HG03280 (cell line): ENCODE measurements around the gene KRT81.
"Not testable (repeated sequence)": the region's sequence is repeated elsewhere in the genome, so short reads cannot be mapped to it uniquely, and the experiment has no call there.

Source experiments
- ATAC-seq: cut with Tn5 transposase; IDR thresholded peaks from one replicate; pipeline ENCODE4 v1.9.1; 2021; ENCODE audit warnings: mild to moderate bottlenecking, moderate library complexity; ENCODE audit not compliant: unreplicated experiment

The KRT81 gene

DNA sequence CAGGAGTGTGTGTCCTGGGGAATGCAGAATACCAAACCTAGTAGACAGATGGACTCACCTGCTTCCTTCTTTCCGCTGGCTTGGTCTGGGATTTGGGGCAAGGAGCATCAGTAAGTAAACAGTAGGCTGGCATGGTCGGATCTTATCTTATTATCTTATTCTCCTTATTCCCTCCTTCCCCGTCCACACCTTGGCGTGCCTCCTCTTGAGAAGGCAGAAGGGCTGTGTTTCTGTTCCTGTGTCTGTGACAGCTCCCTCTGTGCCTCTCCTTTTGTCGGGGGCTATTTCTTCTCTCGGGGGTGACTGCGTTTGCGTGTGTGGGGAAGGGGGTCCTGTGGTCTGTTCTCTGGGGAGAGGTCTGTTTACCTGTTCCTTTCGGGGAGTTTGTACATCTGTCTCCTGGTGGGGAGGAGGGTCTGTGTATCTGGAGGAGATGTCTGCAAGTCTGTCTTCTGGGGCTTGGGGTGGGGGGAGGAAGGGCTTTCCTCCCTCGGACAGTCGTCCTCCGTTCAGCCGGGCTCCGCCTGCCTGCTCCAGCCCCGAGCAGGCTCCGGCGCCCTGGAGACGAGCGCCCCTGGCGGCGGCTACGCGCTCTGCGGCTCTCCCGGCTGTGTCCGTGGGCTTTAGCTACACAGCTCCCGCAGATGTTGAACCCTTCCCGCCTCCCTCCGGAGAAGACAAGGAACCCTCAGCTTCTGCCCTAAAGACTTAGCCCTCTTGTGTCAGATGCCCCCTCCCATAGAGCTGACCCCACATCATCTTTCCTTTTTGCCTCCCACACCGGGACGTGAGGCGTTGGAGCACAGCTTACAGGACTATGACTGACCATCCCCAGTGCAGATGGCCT lies 12.5 kb downstream of the KRT81 start:
- peak; percentile 87 for ATAC-seq

GRCh38 chr12:52277486-52278245 lies 13.7 kb downstream of the KRT81 start:
- no peak for ATAC-seq

DNA sequence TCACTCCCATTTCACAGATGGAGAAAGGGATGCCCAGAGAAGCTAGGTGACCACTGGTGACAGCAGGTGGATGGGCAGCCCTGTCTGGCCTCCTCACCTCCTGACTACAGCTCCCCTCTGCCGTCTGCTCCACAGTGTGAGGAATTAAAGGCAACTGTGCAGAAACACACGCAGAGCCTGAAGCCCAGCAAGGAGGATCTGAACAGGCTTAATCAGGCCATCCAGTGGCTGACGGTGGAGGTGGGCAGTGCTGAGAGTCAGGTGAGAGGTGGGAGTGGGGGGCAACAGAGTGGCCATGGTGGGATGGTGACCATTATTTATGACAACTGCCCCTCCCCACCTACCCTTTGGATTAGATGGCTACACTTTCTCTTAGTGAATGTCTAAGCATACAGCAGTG lies 15.6 kb downstream of the KRT81 start:
- no peak for ATAC-seq

GRCh38 chr12:52274521-52275120 lies 16.7 kb downstream of the KRT81 start, which contains the start of gene KRT86:
KRT86 (plus strand) TSS chr12:52274645; CDS start chr12:52301917, 27,272 bp downstream.
- ATAC-seq: no peak

- ATAC-seq: no peak
Measured at GRCh38 chr12:52271158-52271557, 20.2 kb downstream of the KRT81 start.

DNA sequence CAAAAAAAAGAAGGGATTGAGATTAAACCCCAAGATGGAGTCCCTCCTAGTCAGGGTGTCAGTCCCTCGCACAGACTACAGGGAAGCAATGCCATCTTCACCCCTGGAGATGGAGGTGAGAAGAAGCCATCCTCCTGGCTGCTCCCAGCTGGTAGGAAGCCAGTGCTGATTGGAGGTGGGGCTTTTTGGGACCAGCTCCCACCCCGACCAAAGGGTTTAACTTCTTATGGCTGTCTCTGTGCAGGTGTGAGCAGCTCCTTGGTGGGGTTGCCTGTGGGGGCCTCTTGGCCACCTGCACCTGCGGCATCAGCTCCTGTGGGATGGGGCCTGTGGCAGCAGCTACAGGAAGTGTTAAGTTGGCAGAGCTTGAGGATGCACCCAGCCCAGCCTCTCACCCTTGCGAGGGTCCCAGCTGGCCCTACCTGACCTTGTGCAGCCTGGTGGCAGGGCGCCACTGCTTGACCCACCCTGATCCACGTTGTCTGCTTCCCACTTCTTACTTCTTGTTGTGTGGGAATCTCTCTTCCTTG lies 20.7 kb downstream of the KRT81 start:
- no peak for ATAC-seq

GRCh38 chr12:52268212-52268611 lies 23.1 kb downstream of the KRT81 start:
- ATAC-seq: no peak

- no peak for ATAC-seq
Measured at GRCh38 chr12:52267699-52268098, 23.6 kb downstream of the KRT81 start.

DNA sequence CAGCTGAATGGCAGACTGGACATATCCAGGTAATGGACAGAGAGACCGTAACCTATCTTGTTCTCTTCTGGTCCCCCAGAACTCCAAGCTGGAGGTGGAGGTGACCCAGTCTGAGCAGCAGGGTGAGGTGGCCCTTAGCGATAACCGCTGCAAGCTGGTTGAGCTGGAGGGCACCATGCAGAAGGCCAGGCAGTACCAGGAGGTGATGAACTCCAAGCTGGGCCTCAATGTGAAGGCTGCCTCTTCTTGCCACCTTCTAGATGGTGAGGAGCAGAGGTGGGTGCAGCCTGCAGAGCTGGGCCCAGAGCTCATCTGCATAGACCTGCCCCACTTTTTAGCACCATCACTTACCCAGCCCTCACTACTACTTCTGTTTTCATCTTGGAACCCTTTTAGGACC lies 24.1 kb downstream of the KRT81 start:
- ATAC-seq: no peak

- ATAC-seq: no peak
Measured at GRCh38 chr12:52266514-52266913, 24.8 kb downstream of the KRT81 start.

GRCh38 chr12:52264435-52264825 lies 26.9 kb downstream of the KRT81 start:
- no peak for ATAC-seq

- no peak for ATAC-seq
Measured at GRCh38 chr12:52263761-52264434, 27.4 kb downstream of the KRT81 start.

DNA sequence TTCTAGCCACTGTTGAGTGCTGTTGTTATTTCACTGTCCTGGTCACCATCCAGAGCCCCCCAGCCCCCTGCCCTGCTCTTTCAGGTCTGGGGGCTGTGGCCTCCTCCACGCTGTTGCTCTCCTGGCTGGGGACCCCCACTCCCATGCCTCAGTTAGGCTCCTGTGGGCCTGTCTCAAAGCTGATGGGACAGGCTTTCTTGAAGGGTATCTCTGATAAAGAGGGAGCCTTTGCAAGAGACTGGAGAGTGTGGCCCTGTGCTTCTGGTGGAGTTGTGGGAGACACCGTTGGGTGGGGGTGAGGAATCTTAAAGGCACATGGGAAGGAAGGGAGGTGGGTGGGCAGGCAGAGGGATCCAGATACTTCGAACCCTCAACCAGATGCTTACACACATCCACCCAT lies 29.0 kb downstream of the KRT81 start:
- no peak for ATAC-seq

DNA sequence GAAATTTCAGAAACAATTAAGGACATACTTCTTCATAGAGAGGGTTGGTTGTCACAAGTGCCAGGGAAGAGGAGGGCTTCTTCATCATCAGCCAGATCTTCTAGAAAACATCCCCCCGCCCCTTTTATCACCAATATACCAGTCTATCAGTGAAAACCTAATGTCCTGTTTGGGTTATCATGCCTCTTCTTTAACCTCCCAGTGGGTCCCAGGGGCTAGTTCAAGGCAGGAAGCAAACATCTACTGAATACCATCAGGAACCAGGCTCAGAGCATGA lies 30.2 kb downstream of the KRT81 start:
- no peak for ATAC-seq

DNA sequence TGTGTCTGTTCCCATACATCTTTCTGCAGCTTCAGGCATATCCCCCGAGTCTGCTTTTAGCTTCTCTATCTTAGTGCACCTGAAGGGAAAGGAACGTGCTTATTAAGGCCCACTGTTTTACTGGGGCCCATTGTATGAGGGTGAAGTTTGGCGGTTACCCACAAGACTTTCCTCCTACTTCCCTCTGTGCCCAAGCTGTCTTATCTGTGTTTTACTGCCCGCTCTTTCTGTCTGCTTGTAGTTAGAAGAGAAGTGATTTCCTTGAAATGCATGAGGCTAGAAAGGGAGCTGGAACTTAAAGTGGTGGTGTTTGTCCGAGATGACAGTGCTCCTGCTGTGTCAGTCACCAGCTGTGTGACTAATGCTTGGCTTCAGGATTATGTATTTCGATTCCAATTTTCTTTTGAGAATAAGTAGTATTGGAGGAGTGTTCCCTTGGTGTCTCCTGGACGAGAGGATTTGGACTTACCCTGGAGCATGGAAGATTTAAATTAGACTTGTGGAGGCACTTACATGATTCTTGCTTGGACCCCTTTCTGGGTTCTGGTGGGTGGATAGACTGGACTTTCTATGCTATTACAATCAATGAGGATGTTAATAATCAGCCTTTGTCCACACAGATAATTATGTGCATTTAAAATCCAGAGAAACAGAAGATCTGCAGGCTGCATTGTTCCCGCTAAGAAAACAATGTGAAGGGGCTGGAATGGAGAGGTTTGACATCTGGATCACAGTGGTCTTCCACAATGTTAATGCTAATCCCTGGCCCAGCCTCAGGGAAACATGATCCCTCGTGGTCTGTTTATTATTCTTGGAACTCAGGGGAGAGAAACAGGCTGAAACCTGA lies 30.8 kb downstream of the KRT81 start:
- ATAC-seq: no peak

DNA sequence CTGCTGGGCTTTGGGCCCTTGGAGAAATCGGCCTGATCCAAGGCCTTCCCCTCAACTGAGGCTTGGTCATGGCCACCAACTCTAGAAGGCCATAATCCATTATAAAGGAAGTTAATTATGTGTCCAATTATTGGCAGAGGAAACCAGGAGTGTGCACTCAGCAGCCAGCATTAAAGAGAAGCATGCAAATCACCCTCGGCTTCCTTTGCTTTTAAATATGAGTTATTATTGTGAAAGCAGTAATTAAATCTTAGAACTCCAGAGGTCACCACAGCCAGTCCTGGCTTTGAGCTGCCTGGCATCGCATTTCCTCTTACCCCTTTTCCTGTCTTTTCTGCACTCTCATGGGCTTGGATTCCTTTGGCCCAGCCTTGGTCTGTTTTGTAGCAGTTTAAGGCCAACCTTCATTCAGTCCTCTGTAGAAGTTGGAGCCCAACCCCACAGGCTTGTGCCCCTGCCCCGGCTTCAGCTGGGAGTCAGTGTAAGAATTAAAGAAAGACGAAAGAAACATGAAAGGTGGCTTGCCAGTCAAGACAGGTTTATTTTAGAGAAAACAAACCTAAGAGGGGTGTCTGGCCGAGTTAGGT lies 31.6 kb downstream of the KRT81 start:
- ATAC-seq: no peak

- ATAC-seq: no peak
Measured at GRCh38 chr12:52258335-52258901, 32.9 kb downstream of the KRT81 start.

- not testable (repeated sequence) for ATAC-seq
Measured at GRCh38 chr12:52257922-52258321, 33.4 kb downstream of the KRT81 start.

DNA sequence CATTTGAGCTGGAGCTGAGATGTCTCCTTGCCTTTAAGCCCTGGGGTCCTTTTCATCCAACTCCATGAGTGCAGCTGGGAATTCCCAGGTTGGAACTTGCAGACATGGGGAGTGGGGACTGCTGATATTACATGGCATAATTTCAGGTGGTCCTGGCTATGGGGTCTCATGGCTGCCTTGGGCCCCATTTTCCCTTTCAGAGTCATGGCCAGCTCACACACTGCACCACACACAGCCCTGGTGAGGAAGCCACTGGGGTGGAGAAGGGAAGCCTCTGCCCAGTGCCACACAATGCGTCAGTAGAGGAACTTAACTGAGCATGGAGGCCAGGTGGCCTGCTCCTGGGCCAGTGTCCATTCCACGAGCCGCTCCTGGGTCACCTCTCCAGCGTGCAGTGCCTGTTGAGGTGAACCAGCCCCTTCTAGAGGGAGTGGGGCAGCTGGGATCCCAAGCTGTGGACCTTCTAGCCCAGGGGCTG lies 34.2 kb downstream of the KRT81 start:
- ATAC-seq: no peak
